HG03064 (cell line): ENCODE measurements around the gene HOXB13.

ENCODE experiments used
- ATAC-seq: cut with Tn5 transposase; IDR thresholded peaks from one replicate; pipeline ENCODE4 v1.9.1; 2021; ENCODE audit warnings: low read depth; ENCODE audit not compliant: unreplicated experiment

The HOXB13 gene

DNA sequence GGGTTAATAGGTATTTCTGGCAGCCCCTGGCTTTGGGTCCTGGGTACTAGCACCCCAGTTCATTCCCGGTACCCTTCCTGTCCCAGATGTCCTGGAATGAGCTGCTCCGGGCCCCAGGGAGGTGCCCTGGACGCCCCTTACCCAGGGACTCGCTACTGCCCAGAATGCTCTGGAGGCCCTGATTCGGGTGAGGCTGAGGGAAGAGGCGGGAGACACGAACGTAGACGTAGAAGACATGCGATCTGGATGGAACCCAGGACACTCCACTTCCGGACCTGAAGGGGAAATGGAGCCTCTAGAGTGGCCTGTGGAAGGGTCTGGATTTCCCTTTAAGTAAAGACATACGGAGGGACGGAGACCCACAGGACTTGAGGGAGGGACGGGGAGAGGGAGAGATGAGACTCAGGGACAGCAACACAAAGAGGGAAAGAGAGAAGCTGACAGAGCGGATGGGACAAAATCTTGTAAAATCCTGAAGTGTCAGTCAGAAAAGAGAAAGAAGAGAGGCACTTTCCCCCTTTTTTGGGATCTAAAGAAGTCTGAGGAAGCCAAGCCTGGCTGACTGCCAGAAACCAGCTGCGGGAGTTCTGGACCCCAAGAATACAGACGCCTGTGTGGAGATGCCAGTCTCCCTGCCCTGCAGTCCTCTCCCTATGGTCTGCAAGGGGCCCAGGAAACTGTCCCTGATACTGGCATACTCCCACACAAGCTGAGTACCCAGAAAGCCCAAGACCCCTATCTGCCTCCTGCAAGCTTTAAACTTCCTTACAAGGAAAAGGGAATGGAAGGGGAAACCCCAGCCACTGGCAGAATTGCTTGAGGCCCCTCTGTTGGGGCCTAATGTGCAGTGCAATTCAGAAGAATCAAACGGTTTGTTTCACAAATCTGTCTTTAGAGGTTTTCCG lies 1.0 kb upstream of the HOXB13 start:
- ATAC-seq: no peak

GRCh38 chr17:48727415-48728175 lies 955 bp downstream of the HOXB13 start:
- no peak for ATAC-seq

DNA sequence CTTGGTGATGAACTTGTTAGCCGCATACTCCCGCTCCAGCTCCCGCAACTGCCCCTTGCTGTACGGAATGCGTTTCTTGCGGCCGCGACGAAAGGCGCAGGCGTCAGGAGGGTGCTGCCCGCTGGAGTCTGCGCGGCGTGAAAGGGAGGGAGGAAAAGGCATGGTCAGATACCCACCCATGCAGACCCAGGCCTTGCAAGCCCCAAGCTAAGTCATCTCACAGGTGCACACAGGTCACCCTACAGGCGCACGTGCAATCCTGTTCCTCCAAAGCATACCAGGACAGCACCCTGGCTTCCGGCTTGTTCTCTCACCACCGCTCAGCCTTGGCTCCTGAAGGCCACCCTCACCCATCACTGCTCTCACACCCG lies 1.6 kb downstream of the HOXB13 start:
- ATAC-seq: no peak

DNA sequence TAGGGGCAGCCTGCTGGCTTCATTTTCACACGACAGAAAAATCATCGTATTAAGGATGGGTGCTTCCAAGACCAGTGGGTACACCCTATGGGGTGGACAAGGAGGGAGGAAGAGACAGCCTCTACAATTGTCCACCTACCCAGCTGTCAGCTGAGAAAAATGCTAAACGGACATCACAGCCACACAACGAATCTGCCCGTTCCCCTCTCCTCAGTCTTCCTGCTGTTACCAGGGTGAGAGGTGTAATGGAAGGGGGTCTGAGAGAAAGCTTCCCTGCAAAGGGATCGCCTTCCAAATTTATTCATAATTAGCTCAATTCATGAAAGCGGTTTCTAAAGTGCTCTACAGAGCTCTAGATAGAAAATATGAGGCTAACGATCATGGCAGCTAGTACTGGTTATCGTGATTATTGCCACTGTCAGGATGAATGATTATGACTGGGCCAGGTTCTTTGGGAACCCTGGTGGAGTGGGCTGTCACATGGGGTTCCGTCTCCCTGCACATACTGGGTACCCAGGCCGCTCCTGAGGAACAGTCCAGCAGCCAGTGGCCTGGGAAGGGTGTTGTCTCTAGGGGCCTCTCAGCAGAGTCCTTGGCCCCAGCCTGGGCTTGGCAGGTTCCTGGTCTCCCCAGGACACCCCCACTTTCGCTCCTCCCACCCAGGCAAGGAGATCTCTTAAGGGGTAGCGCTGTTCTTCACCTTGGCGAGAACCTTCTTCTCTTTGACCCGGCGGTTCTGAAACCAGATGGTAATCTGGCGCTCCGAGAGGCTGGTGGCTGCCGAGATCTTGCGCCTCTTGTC lies 2.2 kb downstream of the HOXB13 start:
- ATAC-seq: no peak

DNA sequence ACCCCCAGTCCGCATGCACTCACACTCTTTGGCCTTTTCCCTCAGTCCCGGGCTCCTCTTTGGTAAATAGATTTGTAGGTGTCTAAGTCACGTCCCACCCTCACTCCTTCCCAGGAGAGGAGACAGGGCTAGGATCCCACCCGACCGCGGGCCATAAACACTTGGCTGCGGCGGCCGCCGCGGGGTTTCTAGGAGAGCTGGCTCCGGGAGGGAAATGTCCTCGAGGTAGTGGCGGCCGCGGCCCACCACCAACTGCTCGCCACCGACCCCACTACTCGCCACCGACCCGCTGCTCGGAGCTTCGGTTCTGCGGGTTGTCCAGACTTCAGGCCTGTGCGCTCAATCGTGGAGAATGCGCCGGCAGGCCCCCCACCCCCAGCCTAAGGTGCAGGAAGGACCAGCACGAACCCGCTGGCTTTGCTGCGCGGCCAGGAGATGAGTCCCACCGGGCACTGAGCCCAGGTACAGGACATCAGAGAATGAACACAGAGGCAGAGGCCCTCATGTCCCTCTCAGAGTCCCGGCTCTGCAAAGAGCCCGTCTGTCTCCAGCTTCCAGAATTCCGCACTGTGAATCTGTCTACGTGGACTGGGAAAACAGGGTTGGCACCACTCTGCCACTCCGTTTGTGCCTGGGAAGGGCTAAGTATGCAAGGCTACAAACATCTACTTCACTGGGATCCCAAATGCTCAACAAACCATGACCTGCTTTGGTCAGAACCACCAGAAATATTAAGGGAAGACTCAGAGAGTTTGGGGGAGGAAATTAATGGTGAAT lies 3.1 kb downstream of the HOXB13 start:
- no peak for ATAC-seq

DNA sequence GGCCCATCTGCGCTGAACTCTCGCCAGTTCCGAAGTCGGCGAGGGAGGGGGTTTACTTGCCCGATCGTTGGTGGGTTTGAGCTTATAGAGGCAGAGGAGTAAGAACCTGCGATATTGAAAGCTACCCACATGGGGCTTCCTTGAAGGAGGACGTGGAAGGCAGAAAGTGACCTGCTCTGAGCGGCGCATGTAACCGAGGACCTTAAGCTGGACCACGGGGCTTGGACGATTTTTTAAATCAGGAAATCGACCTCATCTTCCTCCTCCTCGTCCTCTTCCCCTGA lies 3.6 kb downstream of the HOXB13 start:
- no peak for ATAC-seq

- ATAC-seq: no peak
These were observed 4.1 kb downstream of the HOXB13 start for GRCh38 chr17:48724251-48725003.

- no peak for ATAC-seq
These were observed 4.9 kb downstream of the HOXB13 start for GRCh38 chr17:48723423-48724250.

DNA sequence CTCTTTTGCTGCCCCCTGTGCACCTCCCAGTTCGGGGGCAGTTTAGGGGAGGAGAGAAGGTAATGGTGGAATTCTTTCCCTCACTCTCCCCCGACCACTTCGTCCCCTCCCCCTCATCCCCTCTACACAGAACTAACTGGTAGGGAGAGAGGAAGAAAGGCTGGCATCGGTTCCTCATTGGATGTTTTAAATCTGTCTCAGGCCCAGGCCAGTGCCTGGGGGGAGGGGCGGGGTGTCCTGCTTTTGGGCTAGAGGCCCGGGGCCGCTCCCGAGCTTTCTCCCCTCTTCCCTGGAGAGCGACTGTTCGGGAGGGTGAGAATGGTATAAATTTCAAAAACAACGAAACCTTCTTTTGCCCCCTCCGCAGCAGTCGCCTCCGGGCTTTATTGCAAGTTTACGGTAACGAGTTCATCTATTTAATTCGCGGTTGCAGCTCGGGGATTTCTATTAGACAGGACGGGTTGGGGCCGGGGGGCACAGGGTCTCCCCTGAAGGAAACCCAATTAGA lies 5.6 kb downstream of the HOXB13 start, which contains the start of gene PRAC2:
Gene PRAC2, plus strand, starts transcription at position 271 of the 508 bp plus-strand sequence. CDS start 1,226 bp downstream, outside the sequence.
- ATAC-seq: no peak

- no peak for ATAC-seq
These were observed 6.2 kb downstream of the HOXB13 start, which contains the start of gene PRAC1 for GRCh38 chr17:48722201-48722907. Gene PRAC1, minus strand, starts transcription at chr17:48722518. Its CDS starts 126 bp downstream, at chr17:48722392.

GRCh38 chr17:48721009-48721402 lies 7.5 kb downstream of the HOXB13 start:
- no peak for ATAC-seq

GRCh38 chr17:48720266-48721008 lies 8.1 kb downstream of the HOXB13 start:
- no peak for ATAC-seq

DNA sequence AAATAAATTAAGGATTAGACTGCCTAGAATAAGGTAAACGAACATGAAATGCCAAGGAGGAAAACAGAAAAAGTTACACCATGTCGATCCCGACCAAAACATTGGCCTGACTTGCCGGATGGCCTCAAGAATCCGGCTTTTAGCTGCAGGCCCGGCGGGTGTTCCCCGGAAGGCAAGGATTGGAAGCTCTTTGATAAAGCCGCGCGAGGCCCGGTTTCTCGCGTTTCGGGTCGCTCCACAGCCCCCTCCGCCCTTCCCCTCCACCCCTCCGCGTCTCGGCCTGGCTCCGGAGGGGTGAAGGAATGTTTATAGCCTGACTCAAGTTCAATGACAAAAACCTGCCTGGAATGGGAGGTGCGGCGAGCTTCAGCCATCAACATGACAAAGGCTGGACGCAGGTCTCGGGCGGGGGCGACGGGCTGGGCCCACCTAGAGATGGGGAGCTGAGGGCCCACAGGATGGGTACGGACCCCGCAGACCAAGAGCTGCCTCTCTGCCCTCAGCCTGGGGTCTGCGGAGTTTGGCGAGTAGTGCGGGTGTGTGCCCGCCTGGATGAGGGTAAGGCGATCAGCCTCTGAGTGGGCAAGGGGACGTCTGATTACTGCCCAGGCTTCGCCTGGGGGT lies 8.8 kb downstream of the HOXB13 start:
- no peak for ATAC-seq

GRCh38 chr17:48718761-48719641 lies 9.5 kb downstream of the HOXB13 start:
- no peak for ATAC-seq

GRCh38 chr17:48718227-48718760 lies 10.3 kb downstream of the HOXB13 start:
- ATAC-seq: no peak
